Prostate gland (tissue), 2 donors: Measurements from ENCODE around the gene MICALL2. TPM values are rescaled to one million over a fixed set of nuclear protein-coding genes. Genes with fewer than 3 reads are reported as not detected.

Experiments
- DNase-seq: peaks from one replicate; pipeline ENCODE4 v3.0.0-alpha.2; 2019; ENCODE audit warnings: low spot score
- H3K27ac ChIP-seq, 2 donors: fragments of 200-600 bp; sonication (generic); 2 replicates each; pipeline ENCODE4 v1.5.1; 2017 to 2019
- H3K27me3 ChIP-seq: fragments of 200-600 bp; sonication (generic); replicated peaks from 2 replicates; pipeline ENCODE4 v1.5.1; 2019; ENCODE audit not compliant: insufficient read depth
- H3K36me3 ChIP-seq, 2 donors: fragments of 200-600 bp; sonication (generic); 1 replicate in 1 of 2; 2 replicates in 1 of 2; pipeline versions ENCODE4 v1.5.1 to v1.8.1; 2017 to 2019
- H3K4me1 ChIP-seq: fragments of 200-600 bp; sonication (generic); replicated peaks from 2 replicates; pipeline ENCODE4 v1.5.1; 2019
- H3K4me3 ChIP-seq, 2 donors: fragments of 200-600 bp; sonication (generic); 2 replicates each; pipeline ENCODE4 v1.5.1; 2017 to 2019
- H3K9me3 ChIP-seq: fragments of 200-600 bp; sonication (generic); 2 replicates; pipeline ENCODE4 v1.5.1; 2017
- CTCF ChIP-seq, 4 experiments: fragments of 200-600 bp in 2 of 4; fragments of 450-650 bp in 2 of 4; sonication (generic) in 2 of 4; IDR thresholded peaks; 1 replicate in 3 of 4; 2 replicates in 1 of 4; pipeline ENCODE4 v1.5.1; 2016 to 2019; ENCODE audit warnings: antibody characterized with exemption in 4 of 4, mild to moderate bottlenecking in 2 of 4, moderate library complexity in 2 of 4
- POLR2A ChIP-seq: fragments of 450-650 bp; IDR thresholded peaks from one replicate; pipeline ENCODE4 v1.6.1; 2016; ENCODE audit warnings: antibody characterized with exemption, mild to moderate bottlenecking
- POLR2AphosphoS5 ChIP-seq: sonication (generic); formaldehyde crosslinking; IDR thresholded peaks from one replicate; pipeline ENCODE4 v1.6.1; 2017; ENCODE audit warnings: antibody characterized with exemption
- WGBS: methylation state at CpG from one replicate; pipeline ENCODE4 v1.1.5; 2018; 5-methylcytosine and 5-hydroxymethylcytosine counted together
- intact Hi-C: fragments of 100-400 bp; cut with DNase I; formaldehyde crosslinking; loops from one replicate; pipeline ENCODE4 v1.14.2; 2022
- total RNA-seq, 2 donors: library from RNA; depleted of rRNA; stranded (reverse); fragments of >200 nt; gene quantifications; one replicate each; pipeline ENCODE4 v1.1.0, GENCODE V29; 2016

MICALL2 gene
- total RNA-seq, 2 donors from 2014 or later = 31.1 to 42.0 TPM

- peak overlapping the region; percentile 99 for H3K4me3 ChIP-seq
- DNase-seq = no peak
- intact Hi-C loops = loop anchor here (5.0 kb wide), 1 partner anchor 49 kb away; no protein-coding TSS in a partner anchor
- peaks cover 2 to 12% of the 10 kb centered on the region in 2 donors for H3K36me3 ChIP-seq
- peaks cover 8% of the 10 kb centered on the region for H3K4me1 ChIP-seq
- no peak overlapping the region for H3K27ac ChIP-seq
- H3K9me3 ChIP-seq = no peaks in the 10 kb centered on the region
- 24% methylated on average over 24 of the region's 24 CpGs for WGBS
- TF ChIP-seq POLR2AphosphoS5 (no peak), POLR2A (no peak), CTCF (IDR thresholded peaks at IDR 0.05) (no peak)
- no peaks in the 10 kb centered on the region for H3K27me3 ChIP-seq
Measured at GRCh38 chr7:1503390-1503789, 44.1 kb upstream of the MICALL2 start.

- TF ChIP-seq POLR2A (no peak), CTCF (IDR thresholded peaks at IDR 0.05) (no peak)
- H3K4me3 ChIP-seq = peak overlapping the region in 1 of 2 donors; percentile 99
- H3K27ac ChIP-seq = no peak overlapping the region
- peaks cover 8% of the 10 kb centered on the region for H3K4me1 ChIP-seq
- H3K36me3 ChIP-seq = peaks cover 2 to 12% of the 10 kb centered on the region in 2 donors
- intact Hi-C loops = loop anchor here (5.0 kb wide), 1 partner anchor 49 kb away; no protein-coding TSS in a partner anchor
- DNase-seq = no peak
- H3K27me3 ChIP-seq = no peaks in the 10 kb centered on the region
- H3K9me3 ChIP-seq = no peaks in the 10 kb centered on the region
- WGBS = 84% methylated on average over 20 of the region's 20 CpGs
Measured at GRCh38 chr7:1502845-1503244, 43.6 kb upstream of the MICALL2 start.

GRCh38 chr7:1501487-1502270, 42.4 kb upstream of the MICALL2 start:
- H3K27me3 ChIP-seq = no peaks in the 10 kb centered on the region
- intact Hi-C loops = loop anchor here (5.0 kb wide), 1 partner anchor 51 kb away; no protein-coding TSS in a partner anchor

GRCh38 chr7:1500064-1500807, 41.0 kb upstream of the MICALL2 start:
- peaks cover 8% of the 10 kb centered on the region for H3K4me1 ChIP-seq
- no peak overlapping the region for H3K4me3 ChIP-seq
- 94% methylated on average over 34 of the region's 34 CpGs for WGBS
- intact Hi-C loops = loop anchor here (5.0 kb wide), 1 partner anchor 52 kb away; no protein-coding TSS in a partner anchor
- no peak for DNase-seq
- TF ChIP-seq CTCF (IDR thresholded peaks at IDR 0.05) (no peak), POLR2A (no peak), POLR2AphosphoS5 (no peak)
- H3K27ac ChIP-seq = no peak overlapping the region
- H3K36me3 ChIP-seq = peaks cover 6 to 20% of the 10 kb centered on the region in 2 donors
- no peaks in the 10 kb centered on the region for H3K9me3 ChIP-seq
- H3K27me3 ChIP-seq = no peaks in the 10 kb centered on the region

More at GRCh38 chr7:1501487-1502270, 42.4 kb upstream of the MICALL2 start:
- Histone ChIP-seq H3K4me3 (no peak overlapping the region), H3K9me3 (no peaks in the 10 kb centered on the region), H3K4me1 (peaks cover 8% of the 10 kb centered on the region), H3K27ac (no peak overlapping the region), H3K36me3 (peaks cover 2 to 16% of the 10 kb centered on the region in 2 donors)
- 90% methylated on average over 21 of the region's 21 CpGs for WGBS
- no peak for TF ChIP-seq POLR2AphosphoS5
- no peak for TF ChIP-seq CTCF (IDR thresholded peaks at IDR 0.05)
- no peak for TF ChIP-seq POLR2A
- DNase-seq = no peak
